PC-9 (cell line): ENCODE measurements around the gene PPP1R17. TPM values are rescaled to one million over a fixed set of nuclear protein-coding genes. Genes with fewer than 3 reads are reported as not detected.

Experiments
- BruUV-seq: library from RNA; stranded (reverse); fragments of 400-500 nt; replicated peaks from 2 replicates; lab custom pipeline; 2021; lab: Mats Ljungman, UMichigan
- CTCF ChIA-PET: fragments of 300-600 bp; sonication (Branson Sonifier 250); formaldehyde crosslinking; loops from one replicate; lab custom pipeline; 2022; ENCODE audit warnings: antibody characterized with exemption; lab: Charles Lee
- POLR2A ChIA-PET: fragments of 300-600 bp; sonication (Branson Sonifier 250); formaldehyde crosslinking; loops from one replicate; lab custom pipeline; 2022; ENCODE audit warnings: antibody characterized with exemption; ENCODE audit not compliant: unreplicated experiment; lab: Charles Lee
- DNase-seq, 2 experiments: peaks; one replicate each; pipeline versions ENCODE4 v3.0.0 to v3.0.0-alpha.2; 2015 to 2022; ENCODE audit warnings: mixed read lengths in 1 of 2
- H2AFZ ChIP-seq: fragments of 200-600 bp; sonication (generic); 2 replicates; pipeline ENCODE4 v1.8.1; 2017; ENCODE audit warnings: antibody characterized with exemption
- H3F3A ChIP-seq: fragments of 200-600 bp; sonication (generic); 2 replicates; pipeline ENCODE4 v1.8.1; 2017; ENCODE audit warnings: antibody characterized with exemption, mild to moderate bottlenecking, low read depth; ENCODE audit not compliant: insufficient read depth
- H3K27ac ChIP-seq: fragments of 200-600 bp; sonication (generic); 2 replicates; pipeline ENCODE4 v1.6.1; 2016; ENCODE audit warnings: mixed run types
- H3K27me3 ChIP-seq: fragments of 200-600 bp; sonication (generic); 2 replicates; pipeline ENCODE4 v1.6.1; 2016; ENCODE audit warnings: low read depth, mixed run types; ENCODE audit not compliant: insufficient read depth
- H3K36me3 ChIP-seq: fragments of 200-600 bp; sonication (generic); 2 replicates; pipeline ENCODE4 v1.6.1; 2016; ENCODE audit warnings: low read depth, mixed run types
- H3K4me1 ChIP-seq: fragments of 200-600 bp; sonication (generic); replicated peaks from 2 replicates; pipeline ENCODE4 v1.6.1; 2016; ENCODE audit warnings: mixed run types; ENCODE audit not compliant: insufficient read depth
- H3K4me2 ChIP-seq: fragments of 200-600 bp; sonication (generic); 2 replicates; pipeline ENCODE4 v1.6.1; 2017; ENCODE audit warnings: mixed run types
- H3K4me3 ChIP-seq: fragments of 200-600 bp; sonication (generic); 2 replicates; pipeline ENCODE4 v1.6.1; 2016; ENCODE audit warnings: mixed run types
- H3K79me2 ChIP-seq: fragments of 200-600 bp; sonication (generic); 2 replicates; pipeline ENCODE4 v1.6.1; 2017; ENCODE audit warnings: low read depth, mixed run types
- H3K9me2 ChIP-seq: fragments of 200-600 bp; sonication (generic); 2 replicates; pipeline ENCODE4 v1.8.1; 2017; ENCODE audit warnings: mild to moderate bottlenecking; ENCODE audit not compliant: insufficient read depth
- H3K9me3 ChIP-seq: fragments of 200-600 bp; sonication (generic); 2 replicates; pipeline ENCODE4 v1.8.1; 2016; ENCODE audit warnings: low read depth; ENCODE audit not compliant: insufficient read depth
- H4K20me1 ChIP-seq: fragments of 200-600 bp; sonication (generic); 2 replicates; pipeline ENCODE4 v1.8.1; 2017; ENCODE audit not compliant: insufficient read depth
- CTCF ChIP-seq: fragments of 200-600 bp; sonication (generic); conservative IDR thresholded peaks from 2 replicates; pipeline ENCODE4 v1.6.1; 2017; ENCODE audit warnings: mixed run types, antibody characterized with exemption, mild to moderate bottlenecking, moderate library complexity
- EZH2 ChIP-seq: fragments of 200-600 bp; sonication (generic); IDR thresholded peaks from 2 replicates; pipeline ENCODE4 v1.8.0; 2017; ENCODE audit warnings: antibody characterized with exemption, low read depth
- intact Hi-C: fragments of 100-400 bp; cut with micrococcal nuclease; formaldehyde crosslinking; loops from one replicate; pipeline ENCODE4 v1.10.0; 2022; ENCODE audit not compliant: unreplicated experiment
- total RNA-seq: library from RNA; stranded (reverse); gene quantifications from 2 replicates; pipeline ENCODE4 v1.2.3, GENCODE V29; 2021

Gene PPP1R17
- total RNA-seq, 1 experiment from 2014 or later: not detected

DNA sequence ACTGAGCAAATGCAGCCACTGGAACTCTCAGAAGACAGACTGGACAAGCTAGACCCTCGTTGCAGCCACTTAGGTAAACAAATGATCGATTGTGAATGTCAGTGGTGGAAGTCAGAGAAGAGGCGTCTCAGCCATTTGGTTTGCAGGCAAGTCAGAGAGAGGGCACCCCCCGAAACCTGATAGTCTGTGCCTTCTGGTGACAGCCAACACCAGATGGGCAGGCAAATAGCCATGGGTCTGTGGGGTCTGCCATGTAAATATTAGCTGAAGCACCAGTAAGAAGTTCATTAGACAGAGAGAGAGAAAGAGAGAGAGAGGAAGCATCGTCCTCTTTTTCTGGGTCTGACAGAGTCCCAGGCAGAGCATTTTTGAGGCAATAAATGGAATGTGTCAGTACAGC, 5.4 kb downstream of the PPP1R17 start:
- intact Hi-C loops: no loop called here
- no peaks in the 10 kb centered on the region for H3K9me2 ChIP-seq
- no peaks in the 10 kb centered on the region for H3K79me2 ChIP-seq
- TF ChIP-seq CTCF (no peak), EZH2 (no peak)
- H2AFZ ChIP-seq: no peak overlapping the region
- peaks cover 47% of the 10 kb centered on the region; the same call in 1 of the 2 replicates for H3K27me3 ChIP-seq
- H4K20me1 ChIP-seq: no peaks in the 10 kb centered on the region
- H3K4me3 ChIP-seq: no peak overlapping the region
- H3K27ac ChIP-seq: no peak overlapping the region
- H3K36me3 ChIP-seq: no peaks in the 10 kb centered on the region
- H3K4me1 ChIP-seq: no peaks in the 10 kb centered on the region
- H3K4me2 ChIP-seq: no peak overlapping the region
- ChIA-PET CTCF (no interaction called here), POLR2A (no interaction called here)
- no TSS peak for BruUV-seq
- DNase-seq: no peak
- H3F3A ChIP-seq: no peaks in the 10 kb centered on the region
- no peaks in the 10 kb centered on the region for H3K9me3 ChIP-seq

- Histone ChIP-seq H3F3A (no peaks in the 10 kb centered on the region), H3K9me3 (no peaks in the 10 kb centered on the region), H4K20me1 (no peaks in the 10 kb centered on the region), H3K79me2 (no peaks in the 10 kb centered on the region), H3K27me3 (peaks cover 42% of the 10 kb centered on the region; the same call in 1 of the 2 replicates), H3K4me3 (no peak overlapping the region), H3K4me1 (no peaks in the 10 kb centered on the region), H3K9me2 (no peaks in the 10 kb centered on the region), H3K4me2 (no peak overlapping the region), H3K36me3 (no peaks in the 10 kb centered on the region), H2AFZ (no peak overlapping the region), H3K27ac (no peak overlapping the region)
- no TSS peak for BruUV-seq
- ChIA-PET POLR2A (no interaction called here), CTCF (no interaction called here)
- TF ChIP-seq EZH2 (no peak), CTCF (no peak)
- no peak for DNase-seq
- intact Hi-C loops: no loop called here
These were observed 5.9 kb downstream of the PPP1R17 start for GRCh38 chr7:31692871-31693270.

DNA sequence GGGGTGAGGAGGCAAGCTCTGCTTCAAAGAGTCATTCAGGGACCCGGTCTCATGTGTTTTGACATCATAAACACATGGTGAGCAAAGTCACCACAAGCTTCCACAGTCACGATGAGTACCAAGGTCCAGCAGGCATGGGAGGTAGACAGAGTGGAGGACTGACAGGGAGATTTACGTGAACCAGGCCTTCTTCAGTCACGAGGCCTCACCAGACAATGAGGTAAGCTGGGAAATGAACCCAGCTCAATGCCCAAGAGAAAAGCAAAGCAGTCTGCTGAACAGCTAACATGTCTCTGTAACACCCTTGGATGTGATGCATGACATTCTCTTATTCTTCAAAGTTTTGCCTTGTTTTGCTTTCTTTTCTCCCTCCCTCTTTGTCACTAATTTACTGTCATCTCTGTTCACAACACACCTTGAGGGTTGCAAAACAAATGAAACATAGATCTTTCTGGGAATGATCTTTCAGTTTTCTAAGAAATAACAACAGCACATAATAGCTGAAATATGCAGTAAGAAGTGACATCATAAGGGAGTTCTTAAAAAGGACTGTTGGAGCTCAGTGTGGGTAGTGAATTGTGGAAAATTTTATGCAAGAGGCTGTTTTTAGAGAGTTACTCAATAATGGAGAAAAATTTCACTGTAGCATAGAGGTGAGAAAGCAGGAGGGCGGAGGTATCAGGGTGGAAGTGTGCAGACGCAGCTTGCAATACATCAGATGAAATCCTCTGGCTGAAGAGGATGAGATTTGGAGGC, 9.0 kb downstream of the PPP1R17 start:
- intact Hi-C loops: no loop called here
- no peak overlapping the region for H2AFZ ChIP-seq
- H3K27me3 ChIP-seq: peaks cover 13% of the 10 kb centered on the region; the same call in 1 of the 2 replicates
- no peak overlapping the region for H3K4me3 ChIP-seq
- H3K36me3 ChIP-seq: no peaks in the 10 kb centered on the region
- no peaks in the 10 kb centered on the region for H3K79me2 ChIP-seq
- no peak for DNase-seq
- TF ChIP-seq EZH2: no peak
- TF ChIP-seq CTCF: no peak
- H3K9me2 ChIP-seq: no peaks in the 10 kb centered on the region
- no peaks in the 10 kb centered on the region for H3K4me1 ChIP-seq
- H3K27ac ChIP-seq: no peak overlapping the region
- CTCF ChIA-PET: no interaction called here
- H3K9me3 ChIP-seq: no peaks in the 10 kb centered on the region
- no TSS peak for BruUV-seq
- no peaks in the 10 kb centered on the region for H3F3A ChIP-seq
- POLR2A ChIA-PET: no interaction called here
- no peaks in the 10 kb centered on the region for H4K20me1 ChIP-seq
- H3K4me2 ChIP-seq: no peak overlapping the region
